ENCODE results near the gene FAAP20.

Gene FAAP20

GRCh38 chr1:2169200-2169836 lies 25.3 kb downstream of the FAAP20 start (continued):
- TF ChIP-seq ZFP3 (tag by site-specific recombination; IDR thresholded peaks at IDR 0.05; ENCODE audit: low read depth) (no peak), GLIS1 (tag by site-specific recombination; IDR thresholded peaks at IDR 0.05) (no peak)

GRCh38 chr1:2168535-2168934 lies 26.0 kb downstream of the FAAP20 start:
- H3K9me3 ChIP-seq (ENCODE audit: control insufficient read depth, insufficient read depth, low read depth, low read length): no peaks in the 10 kb centered on the region
- TF ChIP-seq ZNF626 (tag by site-specific recombination; IDR thresholded peaks at IDR 0.05) (no peak), ZNF274 (IDR thresholded peaks at IDR 0.05; ENCODE audit: low read length) (no peak), ZNF274 (tag by site-specific recombination; IDR thresholded peaks at IDR 0.05; ENCODE audit: borderline replicate concordance) (no peak), ZNF623 (tag by site-specific recombination; IDR thresholded peaks at IDR 0.05) (no peak), ZBTB8A (tag by site-specific recombination; IDR thresholded peaks at IDR 0.05) (no peak), ZNF239 (tag by site-specific recombination; IDR thresholded peaks at IDR 0.05) (no peak), ZNF404 (tag by site-specific recombination; IDR thresholded peaks at IDR 0.05) (no peak), ZNF658 (tag by site-specific recombination; IDR thresholded peaks at IDR 0.05) (no peak), ZSCAN30 (tag by site-specific recombination; IDR thresholded peaks at IDR 0.05) (no peak), ZNF16 (tag by site-specific recombination; IDR thresholded peaks at IDR 0.05; ENCODE audit: low read depth) (no peak), GLI2 (tag by site-specific recombination; IDR thresholded peaks at IDR 0.05; ENCODE audit: borderline replicate concordance, low read depth) (no peak), ZNF416 (tag by site-specific recombination; IDR thresholded peaks at IDR 0.05) (no peak), ZNF548 (tag by site-specific recombination; IDR thresholded peaks at IDR 0.05) (no peak), ZNF791 (tag by site-specific recombination; IDR thresholded peaks at IDR 0.05) (no peak), ZNF174 (tag by site-specific recombination; IDR thresholded peaks at IDR 0.05) (no peak), SCRT1 (tag by site-specific recombination; IDR thresholded peaks at IDR 0.05; ENCODE audit: borderline replicate concordance) (no peak), ZNF529 (tag by site-specific recombination; IDR thresholded peaks at IDR 0.05; ENCODE audit: insufficient replicate concordance) (no peak), ZNF600 (tag by site-specific recombination; IDR thresholded peaks at IDR 0.05) (no peak), GLI4 (tag by site-specific recombination; IDR thresholded peaks at IDR 0.05) (no peak), ZNF112 (tag by site-specific recombination; IDR thresholded peaks at IDR 0.05) (no peak), ZNF133 (tag by site-specific recombination; IDR thresholded peaks at IDR 0.05) (no peak)
- peaks cover 0 to 40% of the 10 kb centered on the region in 2 experiments; a peak in 1 of 3 replicates for H3K36me3 ChIP-seq (ENCODE audit: control insufficient read depth in 2 of 2, insufficient read depth in 1 of 2, low read length in 2 of 2)
- no peak overlapping the region for H3K4me3 ChIP-seq (ENCODE audit: low read depth, low read length)
- H3K27ac ChIP-seq (ENCODE audit: extremely low read depth, low read depth, low read length): no peak overlapping the region
- no peaks in the 10 kb centered on the region for H3K4me1 ChIP-seq (ENCODE audit: control insufficient read depth, insufficient read depth, low read length)
- ChIA-PET POLR2A (no interaction called here), CTCF (interaction anchor here (0.6 to 1.1 kb wide), 2 partner anchors 9 to 28 kb away, joined by 3 to 8 read pairs; no protein-coding TSS in a partner anchor)

- H3K4me1 ChIP-seq (ENCODE audit: control insufficient read depth, insufficient read depth, low read length): no peaks in the 10 kb centered on the region
- H3K27ac ChIP-seq (ENCODE audit: extremely low read depth, low read depth, low read length): no peak overlapping the region
- ChIA-PET CTCF (interaction anchor here (1.1 kb wide), 1 partner anchor 28 kb away, joined by 8 read pairs; no protein-coding TSS in a partner anchor), POLR2A (no interaction called here)
- TF ChIP-seq ZBTB7A (tag by site-specific recombination; IDR thresholded peaks at IDR 0.05; ENCODE audit: low read depth): no peak
- no peak for TF ChIP-seq ZNF660 (tag by site-specific recombination; IDR thresholded peaks at IDR 0.05)
- TF ChIP-seq ZNF837 (tag by site-specific recombination; IDR thresholded peaks at IDR 0.05): no peak
- no peak for TF ChIP-seq ZNF239 (tag by site-specific recombination; IDR thresholded peaks at IDR 0.05)
- TF ChIP-seq ZNF530 (tag by site-specific recombination; IDR thresholded peaks at IDR 0.05; ENCODE audit: low read depth): no peak
- no peak for TF ChIP-seq PBX3 (CRISPR knock-in tag; IDR thresholded peaks at IDR 0.05)
- peaks cover 0 to 42% of the 10 kb centered on the region in 2 experiments; a peak in 1 of 3 replicates for H3K36me3 ChIP-seq (ENCODE audit: control insufficient read depth in 2 of 2, insufficient read depth in 1 of 2, low read length in 2 of 2)
- no peak overlapping the region for H3K4me3 ChIP-seq (ENCODE audit: low read depth, low read length)
- H3K9me3 ChIP-seq (ENCODE audit: control insufficient read depth, insufficient read depth, low read depth, low read length): no peaks in the 10 kb centered on the region
These were observed 26.5 kb downstream of the FAAP20 start for GRCh38 chr1:2168090-2168489.
